DMS 273 treated with DMSO at 0.1 percent for 48 hours (cell line): ENCODE results near the gene MPRIP.
"Not testable (repeated sequence)": the region's sequence is repeated elsewhere in the genome, so short reads cannot be mapped to it uniquely, and the experiment has no call there.

Experiments
- DNase-seq: peaks from one replicate; lab custom pipeline; 2025; lab: John Stamatoyannopoulos, UW

The MPRIP gene

GRCh38 chr17:17042384-17042736 lies at the start of gene MPRIP:
Gene MPRIP (plus strand): TSS chr17:17042457. CDS start chr17:17042849, 392 bp downstream.
- no peak for DNase-seq

- no peak for DNase-seq
These were observed 47.6 kb upstream of the MPRIP start for GRCh38 chr17:16994631-16995030.

GRCh38 chr17:16995930-16996329 lies 46.3 kb upstream of the MPRIP start:
- no peak for DNase-seq

- not testable (repeated sequence) for DNase-seq
These were observed 45.5 kb upstream of the MPRIP start for GRCh38 chr17:16996726-16997125.

GRCh38 chr17:16997514-16998429 lies 44.5 kb upstream of the MPRIP start:
- DNase-seq: no peak

GRCh38 chr17:16999931-17000625 lies 42.2 kb upstream of the MPRIP start:
- no peak for DNase-seq

GRCh38 chr17:17001076-17001777 lies 41.0 kb upstream of the MPRIP start:
- DNase-seq: no peak

GRCh38 chr17:17001874-17002520 lies 40.3 kb upstream of the MPRIP start:
- DNase-seq: no peak

- not testable (repeated sequence) for DNase-seq
These were observed 39.2 kb upstream of the MPRIP start for GRCh38 chr17:17002731-17003715.

GRCh38 chr17:17004251-17004996 lies 37.8 kb upstream of the MPRIP start:
- no peak for DNase-seq

GRCh38 chr17:17004997-17005614 lies 37.2 kb upstream of the MPRIP start:
- DNase-seq: not testable (repeated sequence)

GRCh38 chr17:17007891-17008290 lies 34.4 kb upstream of the MPRIP start:
- not testable (repeated sequence) for DNase-seq

GRCh38 chr17:17008621-17009397 lies 33.4 kb upstream of the MPRIP start:
- DNase-seq: not testable (repeated sequence)

- not testable (repeated sequence) for DNase-seq
These were observed 32.3 kb upstream of the MPRIP start for GRCh38 chr17:17009972-17010371.

GRCh38 chr17:17010545-17011034 lies 31.7 kb upstream of the MPRIP start:
- not testable (repeated sequence) for DNase-seq

- DNase-seq: not testable (repeated sequence)
These were observed 31.0 kb upstream of the MPRIP start for GRCh38 chr17:17011043-17011907.
